Measurements from ENCODE around the gene KRTAP4-7.

- TF ChIP-seq POLR2A (IDR thresholded peaks at IDR 0.05), result no peak
- TF ChIP-seq, protein P1, sequence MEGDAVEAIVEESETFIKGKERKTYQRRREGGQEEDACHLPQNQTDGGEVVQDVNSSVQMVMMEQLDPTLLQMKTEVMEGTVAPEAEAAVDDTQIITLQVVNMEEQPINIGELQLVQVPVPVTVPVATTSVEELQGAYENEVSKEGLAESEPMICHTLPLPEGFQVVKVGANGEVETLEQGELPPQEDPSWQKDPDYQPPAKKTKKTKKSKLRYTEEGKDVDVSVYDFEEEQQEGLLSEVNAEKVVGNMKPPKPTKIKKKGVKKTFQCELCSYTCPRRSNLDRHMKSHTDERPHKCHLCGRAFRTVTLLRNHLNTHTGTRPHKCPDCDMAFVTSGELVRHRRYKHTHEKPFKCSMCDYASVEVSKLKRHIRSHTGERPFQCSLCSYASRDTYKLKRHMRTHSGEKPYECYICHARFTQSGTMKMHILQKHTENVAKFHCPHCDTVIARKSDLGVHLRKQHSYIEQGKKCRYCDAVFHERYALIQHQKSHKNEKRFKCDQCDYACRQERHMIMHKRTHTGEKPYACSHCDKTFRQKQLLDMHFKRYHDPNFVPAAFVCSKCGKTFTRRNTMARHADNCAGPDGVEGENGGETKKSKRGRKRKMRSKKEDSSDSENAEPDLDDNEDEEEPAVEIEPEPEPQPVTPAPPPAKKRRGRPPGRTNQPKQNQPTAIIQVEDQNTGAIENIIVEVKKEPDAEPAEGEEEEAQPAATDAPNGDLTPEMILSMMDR (IDR thresholded peaks at IDR 0.05), result no peak
These were observed 32.3 kb downstream of the KRTAP4-7 start for GRCh38 chr17:41116297-41116696.
